OCI-LY1 (cell line): ENCODE measurements around the gene SLC39A13.

Experiments
- H2AFZ ChIP-seq: fragments of 200-600 bp; sonication (generic), shearing (Covaris generic); 2 replicates; pipeline ENCODE4 v1.6.0; 2014; ENCODE audit warnings: antibody characterized with exemption, mild to moderate bottlenecking, low read length
- H3F3A ChIP-seq: fragments of 200-600 bp; sonication (generic), shearing (Covaris generic); 2 replicates; pipeline ENCODE4 v1.6.0; 2014; ENCODE audit warnings: mild to moderate bottlenecking, antibody characterized with exemption, low read length, moderate library complexity; ENCODE audit not compliant: insufficient read depth
- H3K27ac ChIP-seq: fragments of 200-600 bp; sonication (generic); 2 replicates; pipeline ENCODE4 v1.5.1; 2014; ENCODE audit warnings: low read length, mixed run types, mild to moderate bottlenecking, low read depth; ENCODE audit not compliant: poor library complexity, severe bottlenecking
- H3K27me3 ChIP-seq: fragments of 200-600 bp; sonication (generic); 2 replicates; pipeline ENCODE4 v1.6.0; 2014; ENCODE audit warnings: antibody characterized with exemption, mild to moderate bottlenecking, low read length, moderate library complexity; ENCODE audit not compliant: insufficient read depth
- H3K36me3 ChIP-seq: fragments of 200-600 bp; sonication (generic); 2 replicates; pipeline ENCODE4 v1.6.1; 2014; ENCODE audit warnings: mild to moderate bottlenecking, antibody characterized with exemption, low read length, moderate library complexity, mixed read lengths; ENCODE audit not compliant: insufficient read depth
- H3K4me1 ChIP-seq: fragments of 200-600 bp; sonication (generic); 2 replicates; pipeline ENCODE4 v1.5.1; 2014; ENCODE audit warnings: mild to moderate bottlenecking, low read length, moderate library complexity; ENCODE audit not compliant: insufficient read depth, severe bottlenecking
- H3K4me2 ChIP-seq: fragments of 200-600 bp; sonication (generic), shearing (Covaris generic); 2 replicates; pipeline ENCODE4 v1.6.1; 2014; ENCODE audit warnings: low read length
- H3K4me3 ChIP-seq: fragments of 200-600 bp; sonication (generic); 2 replicates; pipeline ENCODE4 v1.5.1; 2014; ENCODE audit warnings: low read length, low read depth, mild to moderate bottlenecking, mixed read lengths; ENCODE audit not compliant: poor library complexity, severe bottlenecking
- H3K79me2 ChIP-seq: fragments of 200-600 bp; shearing (Covaris generic); 2 replicates; pipeline ENCODE4 v1.6.1; 2016; ENCODE audit warnings: mixed run types, low read length, mixed read lengths; ENCODE audit not compliant: insufficient read depth
- H3K9ac ChIP-seq: fragments of 200-600 bp; sonication (generic), shearing (Covaris generic); 2 replicates; pipeline ENCODE4 v1.6.1; 2014; ENCODE audit warnings: mild to moderate bottlenecking, low read length, mixed read lengths
- H3K9me2 ChIP-seq: fragments of 200-600 bp; sonication (generic), shearing (Covaris generic); 2 replicates; pipeline ENCODE4 v1.6.1; 2014; ENCODE audit warnings: low read depth, mild to moderate bottlenecking, low read length, mixed read lengths
- H3K9me3 ChIP-seq: fragments of 200-600 bp; shearing (Covaris generic); 2 replicates; pipeline ENCODE4 v1.6.1; 2014; ENCODE audit warnings: low read length, mixed read lengths
- H4K20me1 ChIP-seq: fragments of 200-600 bp; sonication (generic), shearing (Covaris generic); 2 replicates; pipeline ENCODE4 v1.6.0; 2016; ENCODE audit warnings: mild to moderate bottlenecking, low read length; ENCODE audit not compliant: insufficient read depth
- EZH2 ChIP-seq: fragments of 200-600 bp; sonication (generic), shearing (Covaris generic); IDR thresholded peaks from 2 replicates; pipeline ENCODE4 v1.8.0; 2017; ENCODE audit warnings: borderline replicate concordance, mixed run types, mild to moderate bottlenecking, antibody characterized with exemption, low read length, moderate library complexity, mixed read lengths
- TF ChIP-seq, protein P1 (sequence below): fragments of 200-600 bp; sonication (generic), shearing (Covaris generic); IDR thresholded peaks from 2 replicates; pipeline ENCODE4 v1.5.1; 2017; ENCODE audit warnings: mild to moderate bottlenecking, antibody characterized with exemption, low read length, moderate library complexity, mixed read lengths

The SLC39A13 gene

DNA sequence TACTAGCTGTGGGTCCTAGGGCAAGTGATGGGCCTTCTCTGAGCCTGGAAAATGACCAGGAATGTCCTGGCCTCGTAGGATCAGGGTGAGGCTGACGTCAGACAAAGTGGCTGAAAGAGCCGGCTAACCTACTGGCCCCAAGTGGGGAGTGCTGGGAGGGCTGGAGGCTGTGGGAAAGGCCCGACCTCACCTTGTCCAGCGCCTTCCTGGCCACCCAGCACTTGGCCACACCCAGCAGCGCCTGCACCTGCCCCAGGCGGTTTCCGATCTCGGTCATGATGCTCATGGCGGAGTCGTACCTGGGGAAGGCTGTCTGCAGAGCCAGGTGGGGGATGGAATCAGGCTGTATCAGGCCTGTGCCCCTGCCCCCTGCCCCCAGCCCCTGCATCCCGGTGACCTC lies 33.0 kb downstream of the SLC39A13 start:
- Histone ChIP-seq H3K9ac (no peak overlapping the region), H3K4me2 (no peak overlapping the region), H2AFZ (no peak overlapping the region), H3K4me1 (peaks cover 15% of the 10 kb centered on the region), H4K20me1 (no peaks in the 10 kb centered on the region), H3F3A (no peaks in the 10 kb centered on the region), H3K27me3 (no peaks in the 10 kb centered on the region), H3K36me3 (no peaks in the 10 kb centered on the region), H3K4me3 (no peak overlapping the region), H3K27ac (no peak overlapping the region), H3K79me2 (no peaks in the 10 kb centered on the region), H3K9me3 (no peaks in the 10 kb centered on the region), H3K9me2 (no peaks in the 10 kb centered on the region)
- TF ChIP-seq, protein P1, sequence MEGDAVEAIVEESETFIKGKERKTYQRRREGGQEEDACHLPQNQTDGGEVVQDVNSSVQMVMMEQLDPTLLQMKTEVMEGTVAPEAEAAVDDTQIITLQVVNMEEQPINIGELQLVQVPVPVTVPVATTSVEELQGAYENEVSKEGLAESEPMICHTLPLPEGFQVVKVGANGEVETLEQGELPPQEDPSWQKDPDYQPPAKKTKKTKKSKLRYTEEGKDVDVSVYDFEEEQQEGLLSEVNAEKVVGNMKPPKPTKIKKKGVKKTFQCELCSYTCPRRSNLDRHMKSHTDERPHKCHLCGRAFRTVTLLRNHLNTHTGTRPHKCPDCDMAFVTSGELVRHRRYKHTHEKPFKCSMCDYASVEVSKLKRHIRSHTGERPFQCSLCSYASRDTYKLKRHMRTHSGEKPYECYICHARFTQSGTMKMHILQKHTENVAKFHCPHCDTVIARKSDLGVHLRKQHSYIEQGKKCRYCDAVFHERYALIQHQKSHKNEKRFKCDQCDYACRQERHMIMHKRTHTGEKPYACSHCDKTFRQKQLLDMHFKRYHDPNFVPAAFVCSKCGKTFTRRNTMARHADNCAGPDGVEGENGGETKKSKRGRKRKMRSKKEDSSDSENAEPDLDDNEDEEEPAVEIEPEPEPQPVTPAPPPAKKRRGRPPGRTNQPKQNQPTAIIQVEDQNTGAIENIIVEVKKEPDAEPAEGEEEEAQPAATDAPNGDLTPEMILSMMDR, result no peak
- no peak for TF ChIP-seq EZH2

DNA sequence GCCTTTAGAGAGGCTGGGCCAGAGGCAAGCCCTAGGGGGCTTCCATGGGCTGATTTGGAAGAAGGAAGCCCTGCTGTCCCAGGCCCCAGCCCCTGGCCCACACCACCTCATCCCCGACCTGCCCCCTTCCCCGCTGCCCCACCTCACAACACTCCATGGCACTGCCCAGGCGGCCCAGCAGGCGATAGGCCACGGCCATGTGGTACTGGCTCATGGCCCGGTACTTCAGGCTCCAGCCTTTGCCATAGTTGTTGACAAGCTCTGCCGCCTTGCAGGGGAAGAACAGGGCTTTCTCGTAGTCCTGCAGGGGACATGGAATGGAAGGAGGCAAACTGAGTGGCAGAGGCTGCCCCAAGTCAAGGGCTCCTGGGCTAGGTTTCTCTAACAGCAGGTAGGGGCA lies 34.1 kb downstream of the SLC39A13 start:
- Histone ChIP-seq H2AFZ (no peak overlapping the region), H3K4me2 (no peak overlapping the region), H4K20me1 (no peaks in the 10 kb centered on the region), H3K9me3 (no peaks in the 10 kb centered on the region), H3K4me3 (no peak overlapping the region), H3K79me2 (no peaks in the 10 kb centered on the region), H3K9me2 (no peaks in the 10 kb centered on the region), H3K27ac (no peak overlapping the region), H3K27me3 (no peaks in the 10 kb centered on the region), H3K4me1 (peaks cover 15% of the 10 kb centered on the region), H3F3A (no peaks in the 10 kb centered on the region), H3K36me3 (no peaks in the 10 kb centered on the region), H3K9ac (no peak overlapping the region)
- TF ChIP-seq EZH2, result no peak
- TF ChIP-seq, protein P1, result no peak

DNA sequence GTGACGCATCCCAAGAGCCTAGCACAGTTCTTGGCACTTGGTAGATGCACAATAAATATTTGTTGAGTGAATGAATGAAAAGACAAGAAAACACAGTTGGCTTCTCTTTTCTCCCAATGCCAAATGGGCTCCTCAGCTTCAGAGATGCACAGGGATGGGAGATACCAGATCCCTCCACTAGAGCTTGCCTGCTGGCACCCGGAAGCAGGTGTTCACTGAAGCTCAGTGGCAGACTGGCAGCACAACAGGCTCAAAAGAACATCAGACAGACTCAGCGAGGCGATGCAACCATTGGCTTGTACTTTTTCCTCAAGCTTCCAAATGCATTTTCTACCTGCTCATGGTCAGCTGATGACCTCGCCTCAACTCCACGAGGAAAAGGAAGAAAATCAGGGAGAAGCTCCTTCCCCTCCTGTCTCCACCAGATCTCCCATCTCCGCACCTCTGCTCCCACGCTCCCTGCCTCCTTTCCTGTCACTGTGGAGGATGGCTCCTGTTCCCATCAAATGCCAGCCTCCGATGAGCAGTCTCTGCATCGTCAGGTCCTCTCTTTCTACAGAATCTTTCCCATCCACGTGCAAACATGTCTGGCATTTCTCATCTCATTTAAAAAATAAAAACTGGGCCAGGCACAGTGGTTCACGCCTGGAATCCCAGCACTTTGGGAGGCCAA lies 34.8 kb downstream of the SLC39A13 start:
- Histone ChIP-seq H3F3A (no peaks in the 10 kb centered on the region), H3K36me3 (no peaks in the 10 kb centered on the region), H3K9me3 (no peaks in the 10 kb centered on the region), H3K4me2 (peak overlapping the region; percentile 32; the same call in 1 of the 2 replicates), H3K27ac (no peak overlapping the region), H3K4me1 (peaks cover 15% of the 10 kb centered on the region), H3K79me2 (no peaks in the 10 kb centered on the region), H3K27me3 (no peaks in the 10 kb centered on the region), H3K4me3 (peak overlapping the region; percentile 1), H2AFZ (peak overlapping the region; percentile 45; the same call in 1 of the 2 replicates), H3K9me2 (no peaks in the 10 kb centered on the region), H4K20me1 (no peaks in the 10 kb centered on the region), H3K9ac (peak overlapping the region; percentile 30; the same call in 1 of the 2 replicates)
- TF ChIP-seq, protein P1, result peak; percentile 38
- TF ChIP-seq EZH2, result no peak
